Measurements from ENCODE around the gene PDE12. TPM values are rescaled to one million over a fixed set of nuclear protein-coding genes. Genes with fewer than 3 reads are reported as not detected.
A peak's percentile ranks its signal among the peaks of the same experiment; 100 is the strongest.

PDE12 gene
- total and polyA plus RNA-seq, 2 of the 13 experiments (the other 11 are each of a cell fraction or from before 2014, with no cell fraction given) = 9.0 to 17.8 TPM

DNA sequence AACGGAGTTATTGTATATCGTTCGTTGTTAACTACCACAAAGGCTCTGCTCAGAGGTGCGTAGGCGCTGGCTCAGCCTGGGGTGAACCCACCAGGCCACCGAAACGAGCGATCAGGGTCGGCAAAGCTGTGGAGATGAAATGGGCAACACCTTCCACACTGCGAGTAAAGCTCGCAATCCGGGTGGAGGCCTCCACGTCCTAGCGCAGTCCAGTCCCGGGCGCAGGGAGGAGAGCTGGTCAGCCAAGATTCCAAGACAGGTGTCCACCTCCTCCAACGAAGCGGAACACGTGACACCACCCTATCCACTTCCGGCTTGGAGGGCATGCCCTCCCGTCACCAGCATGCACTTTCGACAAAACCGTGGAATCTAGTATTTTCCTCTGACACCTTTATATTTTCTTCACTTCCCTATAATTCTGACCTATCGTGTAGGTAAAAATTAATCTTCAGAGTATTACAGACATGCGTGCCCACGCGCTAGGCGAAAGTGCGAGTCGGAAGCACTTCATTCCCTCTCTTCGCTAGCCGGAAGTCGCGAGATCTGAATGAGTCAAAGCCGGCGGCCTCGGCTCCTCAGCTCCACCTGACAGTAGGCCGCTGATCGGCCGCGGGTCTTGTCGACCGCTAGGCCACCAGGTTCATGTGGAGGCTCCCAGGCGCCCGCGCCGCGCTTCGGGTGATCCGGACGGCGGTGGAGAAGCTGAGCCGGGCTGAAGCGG, at the start of gene PDE12 (continued):
- TF ChIP-seq, protein P1, sequence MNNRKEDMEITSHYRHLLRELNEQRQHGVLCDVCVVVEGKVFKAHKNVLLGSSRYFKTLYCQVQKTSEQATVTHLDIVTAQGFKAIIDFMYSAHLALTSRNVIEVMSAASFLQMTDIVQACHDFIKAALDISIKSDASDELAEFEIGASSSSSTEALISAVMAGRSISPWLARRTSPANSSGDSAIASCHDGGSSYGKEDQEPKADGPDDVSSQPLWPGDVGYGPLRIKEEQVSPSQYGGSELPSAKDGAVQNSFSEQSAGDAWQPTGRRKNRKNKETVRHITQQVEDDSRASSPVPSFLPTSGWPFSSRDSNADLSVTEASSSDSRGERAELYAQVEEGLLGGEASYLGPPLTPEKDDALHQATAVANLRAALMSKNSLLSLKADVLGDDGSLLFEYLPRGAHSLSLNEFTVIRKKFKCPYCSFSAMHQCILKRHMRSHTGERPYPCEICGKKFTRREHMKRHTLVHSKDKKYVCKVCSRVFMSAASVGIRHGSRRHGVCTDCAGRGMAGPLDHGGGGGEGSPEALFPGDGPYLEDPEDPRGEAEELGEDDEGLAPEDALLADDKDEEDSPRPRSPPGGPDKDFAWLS (CRISPR knock-in tag; IDR thresholded peaks at IDR 0.05; ENCODE audit: borderline replicate concordance) = no peak
- TF ChIP-seq ZNF33A (CRISPR knock-in tag; IDR thresholded peaks at IDR 0.05; ENCODE audit: borderline replicate concordance) (no peak), MIXL1 (CRISPR knock-in tag; IDR thresholded peaks at IDR 0.05) (peak; percentile 74), ZNF552 (CRISPR knock-in tag; IDR thresholded peaks at IDR 0.05; ENCODE audit: borderline replicate concordance) (0 out of 2 replicates have a peak, but pooled peaks have one; percentile 88), ZNF557 (CRISPR knock-in tag; IDR thresholded peaks at IDR 0.05) (0 out of 2 replicates have a peak, but pooled peaks have one; percentile 66), ZSCAN22 (CRISPR knock-in tag; IDR thresholded peaks at IDR 0.05) (peak; percentile 59; the same call in 1 of the 2 replicates), POGZ (CRISPR knock-in tag; IDR thresholded peaks at IDR 0.05) (peak; percentile 66; the same call in 1 of the 2 replicates), ARNT2 (CRISPR knock-in tag; IDR thresholded peaks at IDR 0.05; ENCODE audit: low read depth) (peak; percentile 74; the same call in 1 of the 2 replicates), PHF8 (CRISPR knock-in tag; IDR thresholded peaks at IDR 0.05) (peak; percentile 99), GLI4 (CRISPR knock-in tag; IDR thresholded peaks at IDR 0.05; ENCODE audit: borderline replicate concordance) (no peak)
- TF ChIP-seq, protein P2, sequence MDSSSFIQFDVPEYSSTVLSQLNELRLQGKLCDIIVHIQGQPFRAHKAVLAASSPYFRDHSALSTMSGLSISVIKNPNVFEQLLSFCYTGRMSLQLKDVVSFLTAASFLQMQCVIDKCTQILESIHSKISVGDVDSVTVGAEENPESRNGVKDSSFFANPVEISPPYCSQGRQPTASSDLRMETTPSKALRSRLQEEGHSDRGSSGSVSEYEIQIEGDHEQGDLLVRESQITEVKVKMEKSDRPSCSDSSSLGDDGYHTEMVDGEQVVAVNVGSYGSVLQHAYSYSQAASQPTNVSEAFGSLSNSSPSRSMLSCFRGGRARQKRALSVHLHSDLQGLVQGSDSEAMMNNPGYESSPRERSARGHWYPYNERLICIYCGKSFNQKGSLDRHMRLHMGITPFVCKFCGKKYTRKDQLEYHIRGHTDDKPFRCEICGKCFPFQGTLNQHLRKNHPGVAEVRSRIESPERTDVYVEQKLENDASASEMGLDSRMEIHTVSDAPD (CRISPR knock-in tag; IDR thresholded peaks at IDR 0.05) = peak; percentile 94
- TF ChIP-seq, protein P3, sequence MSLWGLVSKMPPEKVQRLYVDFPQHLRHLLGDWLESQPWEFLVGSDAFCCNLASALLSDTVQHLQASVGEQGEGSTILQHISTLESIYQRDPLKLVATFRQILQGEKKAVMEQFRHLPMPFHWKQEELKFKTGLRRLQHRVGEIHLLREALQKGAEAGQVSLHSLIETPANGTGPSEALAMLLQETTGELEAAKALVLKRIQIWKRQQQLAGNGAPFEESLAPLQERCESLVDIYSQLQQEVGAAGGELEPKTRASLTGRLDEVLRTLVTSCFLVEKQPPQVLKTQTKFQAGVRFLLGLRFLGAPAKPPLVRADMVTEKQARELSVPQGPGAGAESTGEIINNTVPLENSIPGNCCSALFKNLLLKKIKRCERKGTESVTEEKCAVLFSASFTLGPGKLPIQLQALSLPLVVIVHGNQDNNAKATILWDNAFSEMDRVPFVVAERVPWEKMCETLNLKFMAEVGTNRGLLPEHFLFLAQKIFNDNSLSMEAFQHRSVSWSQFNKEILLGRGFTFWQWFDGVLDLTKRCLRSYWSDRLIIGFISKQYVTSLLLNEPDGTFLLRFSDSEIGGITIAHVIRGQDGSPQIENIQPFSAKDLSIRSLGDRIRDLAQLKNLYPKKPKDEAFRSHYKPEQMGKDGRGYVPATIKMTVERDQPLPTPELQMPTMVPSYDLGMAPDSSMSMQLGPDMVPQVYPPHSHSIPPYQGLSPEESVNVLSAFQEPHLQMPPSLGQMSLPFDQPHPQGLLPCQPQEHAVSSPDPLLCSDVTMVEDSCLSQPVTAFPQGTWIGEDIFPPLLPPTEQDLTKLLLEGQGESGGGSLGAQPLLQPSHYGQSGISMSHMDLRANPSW (CRISPR knock-in tag; IDR thresholded peaks at IDR 0.05; ENCODE audit: borderline replicate concordance) = no peak; the same call in 1 of the 2 replicates
- TF ChIP-seq, protein P4, sequence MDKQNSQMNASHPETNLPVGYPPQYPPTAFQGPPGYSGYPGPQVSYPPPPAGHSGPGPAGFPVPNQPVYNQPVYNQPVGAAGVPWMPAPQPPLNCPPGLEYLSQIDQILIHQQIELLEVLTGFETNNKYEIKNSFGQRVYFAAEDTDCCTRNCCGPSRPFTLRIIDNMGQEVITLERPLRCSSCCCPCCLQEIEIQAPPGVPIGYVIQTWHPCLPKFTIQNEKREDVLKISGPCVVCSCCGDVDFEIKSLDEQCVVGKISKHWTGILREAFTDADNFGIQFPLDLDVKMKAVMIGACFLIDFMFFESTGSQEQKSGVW (CRISPR knock-in tag; IDR thresholded peaks at IDR 0.05; ENCODE audit: borderline replicate concordance) = peak; percentile 75; the same call in 1 of the 2 replicates
- TF ChIP-seq, protein P5, sequence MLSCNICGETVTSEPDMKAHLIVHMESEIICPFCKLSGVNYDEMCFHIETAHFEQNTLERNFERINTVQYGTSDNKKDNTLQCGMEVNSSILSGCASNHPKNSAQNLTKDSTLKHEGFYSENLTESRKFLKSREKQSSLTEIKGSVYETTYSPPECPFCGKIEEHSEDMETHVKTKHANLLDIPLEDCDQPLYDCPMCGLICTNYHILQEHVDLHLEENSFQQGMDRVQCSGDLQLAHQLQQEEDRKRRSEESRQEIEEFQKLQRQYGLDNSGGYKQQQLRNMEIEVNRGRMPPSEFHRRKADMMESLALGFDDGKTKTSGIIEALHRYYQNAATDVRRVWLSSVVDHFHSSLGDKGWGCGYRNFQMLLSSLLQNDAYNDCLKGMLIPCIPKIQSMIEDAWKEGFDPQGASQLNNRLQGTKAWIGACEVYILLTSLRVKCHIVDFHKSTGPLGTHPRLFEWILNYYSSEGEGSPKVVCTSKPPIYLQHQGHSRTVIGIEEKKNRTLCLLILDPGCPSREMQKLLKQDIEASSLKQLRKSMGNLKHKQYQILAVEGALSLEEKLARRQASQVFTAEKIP (CRISPR knock-in tag; IDR thresholded peaks at IDR 0.05; ENCODE audit: borderline replicate concordance) = no peak
- TF ChIP-seq, protein P6, sequence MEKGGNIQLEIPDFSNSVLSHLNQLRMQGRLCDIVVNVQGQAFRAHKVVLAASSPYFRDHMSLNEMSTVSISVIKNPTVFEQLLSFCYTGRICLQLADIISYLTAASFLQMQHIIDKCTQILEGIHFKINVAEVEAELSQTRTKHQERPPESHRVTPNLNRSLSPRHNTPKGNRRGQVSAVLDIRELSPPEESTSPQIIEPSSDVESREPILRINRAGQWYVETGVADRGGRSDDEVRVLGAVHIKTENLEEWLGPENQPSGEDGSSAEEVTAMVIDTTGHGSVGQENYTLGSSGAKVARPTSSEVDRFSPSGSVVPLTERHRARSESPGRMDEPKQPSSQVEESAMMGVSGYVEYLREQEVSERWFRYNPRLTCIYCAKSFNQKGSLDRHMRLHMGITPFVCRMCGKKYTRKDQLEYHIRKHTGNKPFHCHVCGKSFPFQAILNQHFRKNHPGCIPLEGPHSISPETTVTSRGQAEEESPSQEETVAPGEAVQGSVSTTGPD (CRISPR knock-in tag; IDR thresholded peaks at IDR 0.05) = no peak

All from HepG2 (cell line).